MM.1S (cell line): Measurements from ENCODE around the gene AQP2.

Source experiments
- CTCF ChIP-seq: fragments of 300-600 bp; sonication (generic); IDR thresholded peaks from 2 replicates; pipeline ENCODE4 v1.5.1; 2016; ENCODE audit warnings: antibody characterized with exemption, low read length, mixed read lengths
- EZH2 ChIP-seq: fragments of 300-600 bp; sonication (generic); optimal IDR thresholded peaks from 2 replicates; pipeline ENCODE3; 2017; ENCODE audit warnings: low read depth, mild to moderate bottlenecking, antibody characterized with exemption, low read length, mixed read lengths
- EZH2phosphoT487 ChIP-seq: fragments of 300-600 bp; sonication (generic); IDR thresholded peaks from 2 replicates; pipeline ENCODE4 v1.6.1; 2018; ENCODE audit warnings: antibody characterized with exemption, low read length

- TF ChIP-seq CTCF (no peak), EZH2 (no peak), EZH2phosphoT487 (no peak)
Measured at GRCh38 chr12:49983892-49984291, 33.4 kb downstream of the AQP2 start.
